HCT116 (cell line): Measurements from ENCODE around the gene ZBTB7C. TPM values are rescaled to one million over a fixed set of nuclear protein-coding genes. Genes with fewer than 3 reads are reported as not detected.

Source experiments
- ATAC-seq: fragments of 200-7000 bp; cut with Tn5 transposase; 2 replicates; pipeline ENCODE4 v1.9.1; 2020; ENCODE audit warnings: mild to moderate bottlenecking, moderate library complexity
- BruUV-seq: library from RNA; stranded (reverse); fragments of 400-500 nt; replicated peaks from 2 replicates; lab custom pipeline; 2021; lab: Mats Ljungman, UMichigan
- CTCF ChIA-PET: fragments of 300-600 bp; sonication (Branson Sonifier 250); formaldehyde crosslinking; loops from one replicate; lab custom pipeline; 2021; ENCODE audit warnings: antibody characterized with exemption; lab: Charles Lee
- POLR2A ChIA-PET: fragments of 300-600, 350-600 bp; sonication (Branson Sonifier 250); formaldehyde crosslinking; loops from one replicate; lab custom pipeline; 2021; ENCODE audit warnings: antibody characterized with exemption; lab: Charles Lee
- RAD21 ChIA-PET, 2 experiments: fragments of 300-600 bp; sonication (Branson Sonifier 250); formaldehyde crosslinking; loops; one replicate each; lab custom pipeline; 2023; ENCODE audit warnings: low total read pairs in 2 of 2; ENCODE audit not compliant: uncharacterized antibody in 2 of 2, unreplicated experiment in 2 of 2, low non-redundant PET in 1 of 2; lab: Charles Lee
- DNase-seq: peaks from one replicate; pipeline ENCODE4 v3.0.0-alpha.2; 2010; ENCODE audit warnings: low read depth, low spot score
- H2AFZ ChIP-seq: fragments of 200-600 bp; shearing (Covaris generic), sonication (generic); 2 replicates; pipeline ENCODE4 v1.6.1; 2017; ENCODE audit warnings: low read depth, mixed run types, mixed read lengths, antibody characterized with exemption, low read length; ENCODE audit not compliant: poor library complexity, severe bottlenecking
- H3K27ac ChIP-seq: 2 replicates; pipeline ENCODE4 v1.5.1; 2012; ENCODE audit warnings: low read depth, low read length
- H3K27me3 ChIP-seq: fragments of 200-600 bp; sonication (generic); 2 replicates; pipeline ENCODE4 v1.6.1; 2016; ENCODE audit warnings: mixed run types, low read length, mixed read lengths; ENCODE audit not compliant: insufficient read depth
- H3K36me3 ChIP-seq, 2 experiments: fragments of 200-500 bp in 1 of 2; fragments of 200-600 bp in 1 of 2; sonication (Bioruptor generic) in 1 of 2; sonication (generic) in 1 of 2; 2 replicates each; pipeline versions ENCODE4 v1.5.1 to v1.6.1; 2014 to 2016; ENCODE audit warnings: low read length in 2 of 2, inconsistent platforms in 1 of 2, mixed read lengths in 1 of 2, mixed run types in 1 of 2; ENCODE audit not compliant: insufficient read depth in 2 of 2, control insufficient read depth in 1 of 2
- H3K4me1 ChIP-seq, 2 experiments: fragments of 200-600 bp in 1 of 2; sonication (generic) in 1 of 2; 2 replicates each; pipeline versions ENCODE4 v1.5.1 to v1.6.1; 2012 to 2017; ENCODE audit warnings: low read length in 2 of 2, inconsistent platforms in 1 of 2, mild to moderate bottlenecking in 1 of 2, mixed read lengths in 1 of 2, mixed run types in 1 of 2, moderate library complexity in 1 of 2; ENCODE audit not compliant: insufficient read depth in 2 of 2, control insufficient read depth in 1 of 2
- H3K4me2 ChIP-seq: fragments of 200-600 bp; sonication (generic); 2 replicates; pipeline ENCODE4 v1.6.1; 2017; ENCODE audit warnings: mixed run types, low read length, mixed read lengths
- H3K4me3 ChIP-seq, 2 experiments: fragments of 200-600 bp in 1 of 2; sonication (generic) in 1 of 2; replicated peaks in 1 of 2; 2 replicates each; pipeline ENCODE4 v1.5.1; 2011 to 2016; ENCODE audit warnings: low read length in 2 of 2, control low read depth in 1 of 2, low read depth in 1 of 2, mild to moderate bottlenecking in 1 of 2, mixed read lengths in 1 of 2, mixed run types in 1 of 2
- H3K79me2 ChIP-seq: fragments of 200-600 bp; sonication (generic); 2 replicates; pipeline ENCODE4 v1.6.1; 2017; ENCODE audit warnings: mild to moderate bottlenecking, mixed run types, low read length, moderate library complexity, mixed read lengths; ENCODE audit not compliant: insufficient read depth
- H3K9ac ChIP-seq: fragments of 200-600 bp; sonication (generic); 2 replicates; pipeline ENCODE4 v1.6.1; 2016; ENCODE audit warnings: low read length, mixed read lengths
- H3K9me2 ChIP-seq: fragments of 200-600 bp; sonication (generic), shearing (Covaris generic); 2 replicates; pipeline ENCODE4 v1.6.1; 2017; ENCODE audit warnings: mixed run types, mild to moderate bottlenecking, moderate library complexity; ENCODE audit not compliant: insufficient read depth
- H3K9me3 ChIP-seq, 2 experiments: fragments of 200-500 bp in 1 of 2; fragments of 200-600 bp in 1 of 2; sonication (Bioruptor generic) in 1 of 2; sonication (generic) in 1 of 2; 2 replicates each; pipeline ENCODE4 v1.6.1; 2014 to 2017; ENCODE audit warnings: low read length in 2 of 2, mixed read lengths in 2 of 2, inconsistent platforms in 1 of 2, low read depth in 1 of 2, mild to moderate bottlenecking in 1 of 2, mixed run types in 1 of 2, moderate library complexity in 1 of 2; ENCODE audit not compliant: control insufficient read depth in 1 of 2, insufficient read depth in 1 of 2
- H4K20me1 ChIP-seq: fragments of 200-600 bp; sonication (generic), shearing (Covaris generic); 2 replicates; pipeline ENCODE4 v1.6.1; 2017; ENCODE audit warnings: mixed run types, mild to moderate bottlenecking, moderate library complexity; ENCODE audit not compliant: insufficient read depth
- CBX3 ChIP-seq: IDR thresholded peaks from 2 replicates; pipeline ENCODE4 v1.6.1; 2012; ENCODE audit warnings: low read depth
- CEBPB ChIP-seq: IDR thresholded peaks from 2 replicates; pipeline ENCODE4 v1.6.1; 2012; ENCODE audit warnings: low read depth
- ELF1 ChIP-seq: IDR thresholded peaks from 2 replicates; pipeline ENCODE4 v1.6.1; 2012; ENCODE audit warnings: low read depth, borderline replicate concordance
- EZH2 ChIP-seq: fragments of 200-600 bp; sonication (generic); IDR thresholded peaks from 2 replicates; pipeline ENCODE4 v1.6.1; 2017; ENCODE audit warnings: antibody characterized with exemption, mixed run types
- EZH2phosphoT487 ChIP-seq: fragments of 200-600 bp; IDR thresholded peaks from 2 replicates; pipeline ENCODE4 v1.6.1; 2018; ENCODE audit warnings: antibody characterized with exemption, borderline replicate concordance
- FOSL1 ChIP-seq: IDR thresholded peaks from 2 replicates; pipeline ENCODE4 v1.6.1; 2012; ENCODE audit warnings: low read depth
- JUND ChIP-seq: IDR thresholded peaks from 2 replicates; pipeline ENCODE4 v1.6.1; 2012
- POLR2A ChIP-seq: IDR thresholded peaks from 2 replicates; pipeline ENCODE4 v1.7.0; 2011; ENCODE audit warnings: borderline replicate concordance; ENCODE audit not compliant: insufficient read depth, insufficient read length; ENCODE audit errors: extremely low read depth
- RAD21 ChIP-seq: IDR thresholded peaks from 2 replicates; pipeline ENCODE4 v1.6.1; 2012; ENCODE audit warnings: low read depth, mild to moderate bottlenecking
- SIN3A ChIP-seq: IDR thresholded peaks from 2 replicates; pipeline ENCODE4 v1.6.1; 2012; ENCODE audit warnings: low read depth
- SP1 ChIP-seq: IDR thresholded peaks from 2 replicates; pipeline ENCODE4 v1.6.1; 2012; ENCODE audit warnings: low read depth
- SRF ChIP-seq: IDR thresholded peaks from 2 replicates; pipeline ENCODE4 v1.6.1; 2012; ENCODE audit warnings: low read depth
- TCF7L2 ChIP-seq: IDR thresholded peaks from 2 replicates; pipeline ENCODE4 v1.7.0; 2011; ENCODE audit warnings: borderline replicate concordance, inconsistent platforms; ENCODE audit not compliant: insufficient read depth, insufficient read length; ENCODE audit errors: extremely low read depth
- YY1 ChIP-seq: IDR thresholded peaks from 2 replicates; pipeline ENCODE4 v1.6.1; 2011; ENCODE audit warnings: low read length, low read depth, moderate library complexity, mild to moderate bottlenecking; ENCODE audit not compliant: insufficient replicate concordance; ENCODE audit errors: extremely low read depth
- ZFX ChIP-seq: fragments of 450-650 bp; IDR thresholded peaks from 2 replicates; pipeline ENCODE4 v1.6.1; 2017
- intact Hi-C: fragments of 100-400 bp; cut with micrococcal nuclease; formaldehyde crosslinking; loops from 2 replicates; pipeline ENCODE4 v1.10.0; 2022
- total RNA-seq: library from RNA; stranded (reverse); gene quantifications from one replicate; pipeline ENCODE4 v1.2.1, GENCODE V29; 2021; ENCODE audit not compliant: unreplicated experiment
- TF ChIP-seq, protein P1 (sequence below): IDR thresholded peaks from 2 replicates; pipeline ENCODE4 v1.6.1; 2012
- TF ChIP-seq, protein P2 (sequence below): IDR thresholded peaks from 2 replicates; pipeline ENCODE4 v1.6.1; 2012
- TF ChIP-seq, protein P3 (sequence below): IDR thresholded peaks from 2 replicates; pipeline ENCODE4 v1.6.1; 2012; ENCODE audit warnings: low read depth
- TF ChIP-seq, protein P4 (sequence below): IDR thresholded peaks from 2 replicates; pipeline ENCODE4 v1.6.1; 2011; ENCODE audit warnings: mild to moderate bottlenecking, low read length, moderate library complexity; ENCODE audit not compliant: insufficient replicate concordance; ENCODE audit errors: extremely low read depth
- TF ChIP-seq, protein P5 (sequence below), 3 experiments: fragments of 200-600 bp in 1 of 3; sonication (generic) in 1 of 3; IDR thresholded peaks in 2 of 3; conservative IDR thresholded peaks in 1 of 3; 2 replicates each; pipeline ENCODE4 v1.5.1; 2012 to 2017; ENCODE audit warnings: low read depth in 2 of 3, low read length in 2 of 3, antibody characterized with exemption in 1 of 3, borderline replicate concordance in 1 of 3, control low read depth in 1 of 3, mild to moderate bottlenecking in 1 of 3, mixed read lengths in 1 of 3, mixed run types in 1 of 3, moderate library complexity in 1 of 3; ENCODE audit not compliant: insufficient read depth in 1 of 3

The ZBTB7C gene
- total RNA-seq, 1 experiment from 2014 or later, result 0.37 TPM

DNA sequence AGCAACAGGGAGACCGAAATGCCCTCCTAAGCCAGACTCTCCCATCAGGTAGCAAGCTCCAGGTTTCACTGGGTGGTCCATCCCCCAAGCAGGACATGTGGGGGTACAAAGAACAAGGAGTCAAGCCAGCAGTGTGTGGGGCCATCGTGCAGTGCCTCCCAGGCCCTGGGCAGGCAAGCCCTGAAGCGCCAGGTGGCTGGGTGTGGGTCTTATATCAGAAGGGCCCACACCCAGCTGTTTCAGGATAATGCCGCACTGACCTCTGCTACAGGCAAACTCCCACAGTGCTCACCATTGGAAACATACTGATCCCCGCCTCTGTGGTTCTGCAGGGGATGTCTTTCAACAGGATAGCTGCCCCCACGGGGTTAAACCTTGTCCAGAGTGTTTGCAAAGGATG is 304.5 kb downstream of the ZBTB7C start:
- H3K79me2 ChIP-seq, result no peaks in the 10 kb centered on the region
- no TSS peak for BruUV-seq
- H3K4me2 ChIP-seq, result no peak overlapping the region
- RAD21 ChIA-PET, result no interaction called here
- peaks cover 7 to 10% of the 10 kb centered on the region in 2 experiments; a peak in 3 of 4 replicates for H3K4me1 ChIP-seq
- H3K27me3 ChIP-seq, result peaks cover 19% of the 10 kb centered on the region
- ATAC-seq, result no peak
- no peaks in the 10 kb centered on the region for H3K9me2 ChIP-seq
- H3K9ac ChIP-seq, result no peak overlapping the region
- POLR2A ChIA-PET, result no interaction called here
- no peak overlapping the region for H3K4me3 ChIP-seq
- H3K27ac ChIP-seq, result no peak overlapping the region
- H3K36me3 ChIP-seq, result no peaks in the 10 kb centered on the region
- no peaks in the 10 kb centered on the region for H3K9me3 ChIP-seq
- H4K20me1 ChIP-seq, result no peaks in the 10 kb centered on the region
- CTCF ChIA-PET, result no interaction called here
- TF ChIP-seq RAD21 (no peak), POLR2A (no peak), ZFX (no peak), FOSL1 (no peak), CBX3 (no peak), ELF1 (no peak), TCF7L2 (no peak), EZH2phosphoT487 (no peak), SIN3A (no peak), EZH2 (no peak), CEBPB (no peak), SP1 (no peak), JUND (no peak), YY1 (no peak), SRF (no peak)
- TF ChIP-seq, protein P1, sequence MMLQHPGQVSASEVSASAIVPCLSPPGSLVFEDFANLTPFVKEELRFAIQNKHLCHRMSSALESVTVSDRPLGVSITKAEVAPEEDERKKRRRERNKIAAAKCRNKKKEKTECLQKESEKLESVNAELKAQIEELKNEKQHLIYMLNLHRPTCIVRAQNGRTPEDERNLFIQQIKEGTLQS, result no peak
- TF ChIP-seq, protein P2, sequence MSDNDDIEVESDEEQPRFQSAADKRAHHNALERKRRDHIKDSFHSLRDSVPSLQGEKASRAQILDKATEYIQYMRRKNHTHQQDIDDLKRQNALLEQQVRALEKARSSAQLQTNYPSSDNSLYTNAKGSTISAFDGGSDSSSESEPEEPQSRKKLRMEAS, result no peak
- TF ChIP-seq, protein P3, sequence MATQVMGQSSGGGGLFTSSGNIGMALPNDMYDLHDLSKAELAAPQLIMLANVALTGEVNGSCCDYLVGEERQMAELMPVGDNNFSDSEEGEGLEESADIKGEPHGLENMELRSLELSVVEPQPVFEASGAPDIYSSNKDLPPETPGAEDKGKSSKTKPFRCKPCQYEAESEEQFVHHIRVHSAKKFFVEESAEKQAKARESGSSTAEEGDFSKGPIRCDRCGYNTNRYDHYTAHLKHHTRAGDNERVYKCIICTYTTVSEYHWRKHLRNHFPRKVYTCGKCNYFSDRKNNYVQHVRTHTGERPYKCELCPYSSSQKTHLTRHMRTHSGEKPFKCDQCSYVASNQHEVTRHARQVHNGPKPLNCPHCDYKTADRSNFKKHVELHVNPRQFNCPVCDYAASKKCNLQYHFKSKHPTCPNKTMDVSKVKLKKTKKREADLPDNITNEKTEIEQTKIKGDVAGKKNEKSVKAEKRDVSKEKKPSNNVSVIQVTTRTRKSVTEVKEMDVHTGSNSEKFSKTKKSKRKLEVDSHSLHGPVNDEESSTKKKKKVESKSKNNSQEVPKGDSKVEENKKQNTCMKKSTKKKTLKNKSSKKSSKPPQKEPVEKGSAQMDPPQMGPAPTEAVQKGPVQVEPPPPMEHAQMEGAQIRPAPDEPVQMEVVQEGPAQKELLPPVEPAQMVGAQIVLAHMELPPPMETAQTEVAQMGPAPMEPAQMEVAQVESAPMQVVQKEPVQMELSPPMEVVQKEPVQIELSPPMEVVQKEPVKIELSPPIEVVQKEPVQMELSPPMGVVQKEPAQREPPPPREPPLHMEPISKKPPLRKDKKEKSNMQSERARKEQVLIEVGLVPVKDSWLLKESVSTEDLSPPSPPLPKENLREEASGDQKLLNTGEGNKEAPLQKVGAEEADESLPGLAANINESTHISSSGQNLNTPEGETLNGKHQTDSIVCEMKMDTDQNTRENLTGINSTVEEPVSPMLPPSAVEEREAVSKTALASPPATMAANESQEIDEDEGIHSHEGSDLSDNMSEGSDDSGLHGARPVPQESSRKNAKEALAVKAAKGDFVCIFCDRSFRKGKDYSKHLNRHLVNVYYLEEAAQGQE, result no peak
- TF ChIP-seq, protein P4, sequence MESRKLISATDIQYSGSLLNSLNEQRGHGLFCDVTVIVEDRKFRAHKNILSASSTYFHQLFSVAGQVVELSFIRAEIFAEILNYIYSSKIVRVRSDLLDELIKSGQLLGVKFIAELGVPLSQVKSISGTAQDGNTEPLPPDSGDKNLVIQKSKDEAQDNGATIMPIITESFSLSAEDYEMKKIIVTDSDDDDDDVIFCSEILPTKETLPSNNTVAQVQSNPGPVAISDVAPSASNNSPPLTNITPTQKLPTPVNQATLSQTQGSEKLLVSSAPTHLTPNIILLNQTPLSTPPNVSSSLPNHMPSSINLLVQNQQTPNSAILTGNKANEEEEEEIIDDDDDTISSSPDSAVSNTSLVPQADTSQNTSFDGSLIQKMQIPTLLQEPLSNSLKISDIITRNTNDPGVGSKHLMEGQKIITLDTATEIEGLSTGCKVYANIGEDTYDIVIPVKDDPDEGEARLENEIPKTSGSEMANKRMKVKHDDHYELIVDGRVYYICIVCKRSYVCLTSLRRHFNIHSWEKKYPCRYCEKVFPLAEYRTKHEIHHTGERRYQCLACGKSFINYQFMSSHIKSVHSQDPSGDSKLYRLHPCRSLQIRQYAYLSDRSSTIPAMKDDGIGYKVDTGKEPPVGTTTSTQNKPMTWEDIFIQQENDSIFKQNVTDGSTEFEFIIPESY, result no peak
- TF ChIP-seq, protein P5, sequence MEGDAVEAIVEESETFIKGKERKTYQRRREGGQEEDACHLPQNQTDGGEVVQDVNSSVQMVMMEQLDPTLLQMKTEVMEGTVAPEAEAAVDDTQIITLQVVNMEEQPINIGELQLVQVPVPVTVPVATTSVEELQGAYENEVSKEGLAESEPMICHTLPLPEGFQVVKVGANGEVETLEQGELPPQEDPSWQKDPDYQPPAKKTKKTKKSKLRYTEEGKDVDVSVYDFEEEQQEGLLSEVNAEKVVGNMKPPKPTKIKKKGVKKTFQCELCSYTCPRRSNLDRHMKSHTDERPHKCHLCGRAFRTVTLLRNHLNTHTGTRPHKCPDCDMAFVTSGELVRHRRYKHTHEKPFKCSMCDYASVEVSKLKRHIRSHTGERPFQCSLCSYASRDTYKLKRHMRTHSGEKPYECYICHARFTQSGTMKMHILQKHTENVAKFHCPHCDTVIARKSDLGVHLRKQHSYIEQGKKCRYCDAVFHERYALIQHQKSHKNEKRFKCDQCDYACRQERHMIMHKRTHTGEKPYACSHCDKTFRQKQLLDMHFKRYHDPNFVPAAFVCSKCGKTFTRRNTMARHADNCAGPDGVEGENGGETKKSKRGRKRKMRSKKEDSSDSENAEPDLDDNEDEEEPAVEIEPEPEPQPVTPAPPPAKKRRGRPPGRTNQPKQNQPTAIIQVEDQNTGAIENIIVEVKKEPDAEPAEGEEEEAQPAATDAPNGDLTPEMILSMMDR (IDR thresholded peaks at IDR 0.05 in 2 of 3, conservative IDR thresholded peaks at IDR 0.05 in 1 of 3; ENCODE audit: borderline replicate concordance in 1 of 3, insufficient read depth in 1 of 3, low read depth in 2 of 3, low read length in 2 of 3), result no peak
- no peak overlapping the region for H2AFZ ChIP-seq
- DNase-seq, result no peak
- intact Hi-C loops, result no loop called here
